ENCODE measurements around the gene LCE1D.

Gene LCE1D, protein sequence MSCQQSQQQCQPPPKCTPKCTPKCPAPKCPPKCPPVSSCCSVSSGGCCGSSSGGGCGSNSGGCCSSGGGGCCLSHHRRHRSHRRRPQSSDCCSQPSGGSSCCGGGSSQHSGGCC

GRCh38 chr1:152796421-152796820, at the start of gene LCE1D:
Gene LCE1D, plus strand, starts transcription at chr1:152796721. Its CDS starts 1,074 bp downstream, at chr1:152797795.
- DNase-seq (ENCODE audit: low spot score), result no peak
- TF ChIP-seq, protein P1, sequence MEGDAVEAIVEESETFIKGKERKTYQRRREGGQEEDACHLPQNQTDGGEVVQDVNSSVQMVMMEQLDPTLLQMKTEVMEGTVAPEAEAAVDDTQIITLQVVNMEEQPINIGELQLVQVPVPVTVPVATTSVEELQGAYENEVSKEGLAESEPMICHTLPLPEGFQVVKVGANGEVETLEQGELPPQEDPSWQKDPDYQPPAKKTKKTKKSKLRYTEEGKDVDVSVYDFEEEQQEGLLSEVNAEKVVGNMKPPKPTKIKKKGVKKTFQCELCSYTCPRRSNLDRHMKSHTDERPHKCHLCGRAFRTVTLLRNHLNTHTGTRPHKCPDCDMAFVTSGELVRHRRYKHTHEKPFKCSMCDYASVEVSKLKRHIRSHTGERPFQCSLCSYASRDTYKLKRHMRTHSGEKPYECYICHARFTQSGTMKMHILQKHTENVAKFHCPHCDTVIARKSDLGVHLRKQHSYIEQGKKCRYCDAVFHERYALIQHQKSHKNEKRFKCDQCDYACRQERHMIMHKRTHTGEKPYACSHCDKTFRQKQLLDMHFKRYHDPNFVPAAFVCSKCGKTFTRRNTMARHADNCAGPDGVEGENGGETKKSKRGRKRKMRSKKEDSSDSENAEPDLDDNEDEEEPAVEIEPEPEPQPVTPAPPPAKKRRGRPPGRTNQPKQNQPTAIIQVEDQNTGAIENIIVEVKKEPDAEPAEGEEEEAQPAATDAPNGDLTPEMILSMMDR (IDR thresholded peaks at IDR 0.05; ENCODE audit: extremely low read depth, missing control alignments), result no peak

DNA sequence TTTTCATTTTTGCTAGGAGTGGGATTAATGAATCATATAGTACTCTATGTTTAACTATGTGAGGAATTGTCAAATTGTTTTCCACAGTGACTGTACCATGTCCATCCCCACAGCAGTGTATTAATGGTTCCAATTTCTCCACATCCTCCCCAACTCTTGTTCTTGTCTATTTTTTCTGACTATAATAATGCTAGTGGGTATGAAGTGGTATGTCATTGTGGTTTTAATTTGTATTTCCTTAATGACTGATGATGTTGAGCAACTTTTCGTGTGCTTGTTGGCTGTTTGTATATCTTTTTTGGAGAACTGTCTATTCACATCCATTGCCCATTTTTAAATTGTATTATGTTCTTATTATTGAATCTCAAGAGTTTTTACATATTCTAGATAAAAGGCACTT, 48.7 kb upstream of the LCE1D start:
- TF ChIP-seq, protein P1 (IDR thresholded peaks at IDR 0.05; ENCODE audit: extremely low read depth, missing control alignments), result no peak
- no peak for DNase-seq (ENCODE audit: low spot score)

- DNase-seq (ENCODE audit: low spot score), result no peak
These were observed 44.3 kb upstream of the LCE1D start for GRCh38 chr1:152752225-152752624.

DNA sequence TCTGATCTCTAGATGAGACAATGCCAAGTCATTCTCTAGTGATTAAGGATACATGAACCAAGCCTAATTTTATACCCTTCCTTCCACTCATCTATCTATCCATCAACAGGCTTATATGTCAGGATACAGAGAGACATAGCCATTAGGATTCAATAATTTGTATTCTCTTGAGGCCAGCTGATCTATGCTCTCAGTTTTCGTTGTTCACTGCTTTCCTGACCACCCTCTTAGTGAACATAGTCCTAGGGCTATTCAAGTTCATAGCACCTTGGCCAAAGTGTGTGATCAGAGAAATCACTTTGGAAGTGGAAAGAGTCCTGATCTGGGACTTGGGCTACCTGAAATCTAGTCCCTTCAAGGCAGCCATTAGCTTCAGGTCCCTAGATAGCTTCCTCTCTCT, 42.9 kb upstream of the LCE1D start:
- TF ChIP-seq, protein P1 (IDR thresholded peaks at IDR 0.05; ENCODE audit: extremely low read depth, missing control alignments), result no peak
- no peak for DNase-seq (ENCODE audit: low spot score)

More at GRCh38 chr1:152752225-152752624, 44.3 kb upstream of the LCE1D start:
- TF ChIP-seq, protein P1 (IDR thresholded peaks at IDR 0.05; ENCODE audit: extremely low read depth, missing control alignments), result no peak

- DNase-seq (ENCODE audit: low spot score), result no peak
- TF ChIP-seq, protein P1 (IDR thresholded peaks at IDR 0.05; ENCODE audit: extremely low read depth, missing control alignments), result no peak
These were observed 39.6 kb upstream of the LCE1D start for GRCh38 chr1:152756872-152757271.

GRCh38 chr1:152757747-152758146, 38.8 kb upstream of the LCE1D start, which contains the start of gene KPRP:
Gene KPRP, plus strand, starts transcription at chr1:152758025. Its CDS starts 1,564 bp downstream, at chr1:152759589.
- no peak for DNase-seq (ENCODE audit: low spot score)
- TF ChIP-seq, protein P1 (IDR thresholded peaks at IDR 0.05; ENCODE audit: extremely low read depth, missing control alignments), result no peak

- no peak for DNase-seq (ENCODE audit: low spot score)
- TF ChIP-seq, protein P1 (IDR thresholded peaks at IDR 0.05; ENCODE audit: extremely low read depth, missing control alignments), result no peak
These were observed 37.9 kb upstream of the LCE1D start for GRCh38 chr1:152758636-152759035.

All from GM20000 (cell line).